HTERT RPE-1 (cell line): ENCODE measurements around the gene CCDC102B.

ENCODE experiments used
- in situ Hi-C: fragments of 300-500 bp; cut with MboI; formaldehyde crosslinking; loops from 4 replicates; pipeline ENCODE4 v1.14.3; 2020; ENCODE audit warnings: low sequenced_read_pairs

The CCDC102B gene

GRCh38 chr18:69064063-69064462 is 266.2 kb downstream of the CCDC102B start:
- in situ Hi-C loops: no loop called here

- in situ Hi-C loops: no loop called here
These were observed 269.2 kb downstream of the CCDC102B start for GRCh38 chr18:69067048-69067447.

DNA sequence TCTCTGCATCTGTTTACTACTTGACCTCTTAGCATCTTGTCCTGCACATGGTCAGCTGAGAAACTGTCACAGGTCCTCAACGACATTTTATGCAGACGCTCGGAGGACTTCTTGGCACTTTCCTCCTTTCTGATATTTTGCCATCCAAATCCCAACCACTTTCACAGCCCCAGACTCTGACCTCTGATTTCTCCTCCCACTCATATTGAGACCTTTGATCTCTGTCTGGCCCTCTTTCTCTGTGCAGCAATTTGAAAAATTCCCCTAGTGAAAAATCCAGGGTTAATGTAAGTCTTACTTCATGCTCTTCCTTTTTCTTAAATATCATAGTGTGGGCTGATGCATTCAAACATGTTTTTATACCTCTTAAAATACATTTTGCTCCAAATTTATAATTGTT is 273.8 kb downstream of the CCDC102B start:
- in situ Hi-C loops: no loop called here

- in situ Hi-C loops: no loop called here
These were observed 284.0 kb downstream of the CCDC102B start for GRCh38 chr18:69081846-69082245.

GRCh38 chr18:69082499-69082898 is 284.6 kb downstream of the CCDC102B start:
- in situ Hi-C loops: no loop called here

DNA sequence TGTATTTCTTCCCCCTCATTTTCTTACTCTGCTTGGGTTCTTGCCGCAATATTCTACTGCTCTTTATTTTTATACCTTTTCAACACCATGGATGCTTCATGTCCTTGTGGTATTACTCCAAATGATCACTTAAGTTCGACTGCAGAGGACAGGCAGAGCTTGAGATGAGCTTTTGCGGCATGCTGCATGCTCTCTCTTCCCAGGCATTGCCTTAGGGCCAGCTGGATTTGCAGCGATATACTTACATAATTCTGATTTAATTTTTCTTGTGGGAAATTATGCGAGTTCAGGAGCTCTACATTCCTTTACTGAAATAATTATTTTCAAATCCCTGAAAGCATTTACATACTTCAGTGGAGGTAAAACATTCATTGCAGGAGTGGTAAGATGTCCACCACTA is 288.1 kb downstream of the CCDC102B start:
- in situ Hi-C loops: no loop called here

DNA sequence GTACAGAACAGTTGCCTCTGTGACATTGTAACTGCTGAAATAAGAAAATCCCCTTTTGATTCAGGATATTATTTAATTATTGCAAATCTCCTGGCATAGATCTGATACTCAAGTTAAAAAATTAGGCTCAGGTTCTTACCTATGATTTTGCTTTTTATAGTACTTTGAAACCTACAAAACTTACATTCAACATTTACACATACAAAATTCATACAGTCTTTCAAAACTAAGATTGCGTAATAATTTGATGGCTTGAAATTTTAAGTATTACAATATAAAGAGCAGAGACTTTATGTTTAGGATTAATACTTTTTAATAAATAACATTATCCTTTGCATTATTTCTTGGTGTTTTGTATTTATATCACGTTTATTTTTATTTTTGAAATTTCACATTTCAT is 291.1 kb downstream of the CCDC102B start:
- in situ Hi-C loops: no loop called here

DNA sequence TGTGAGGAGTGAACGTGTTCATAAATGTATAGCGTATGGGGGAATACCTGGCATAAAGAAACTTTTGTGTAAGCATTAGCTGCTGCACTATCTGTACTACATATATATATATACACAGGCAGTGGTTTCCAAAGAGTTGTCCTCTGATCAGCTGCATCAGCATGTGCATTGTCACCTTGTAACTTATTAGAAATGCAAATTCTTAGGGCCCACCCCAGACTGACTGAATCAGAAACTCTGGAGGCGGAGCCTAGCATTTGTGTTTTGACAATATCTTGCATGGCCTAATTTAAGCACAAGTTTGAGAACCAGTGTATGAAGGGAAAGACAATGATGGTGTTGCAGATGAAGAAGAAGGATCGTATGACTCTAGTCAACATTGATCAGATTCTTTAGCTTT is 299.5 kb downstream of the CCDC102B start:
- in situ Hi-C loops: no loop called here

DNA sequence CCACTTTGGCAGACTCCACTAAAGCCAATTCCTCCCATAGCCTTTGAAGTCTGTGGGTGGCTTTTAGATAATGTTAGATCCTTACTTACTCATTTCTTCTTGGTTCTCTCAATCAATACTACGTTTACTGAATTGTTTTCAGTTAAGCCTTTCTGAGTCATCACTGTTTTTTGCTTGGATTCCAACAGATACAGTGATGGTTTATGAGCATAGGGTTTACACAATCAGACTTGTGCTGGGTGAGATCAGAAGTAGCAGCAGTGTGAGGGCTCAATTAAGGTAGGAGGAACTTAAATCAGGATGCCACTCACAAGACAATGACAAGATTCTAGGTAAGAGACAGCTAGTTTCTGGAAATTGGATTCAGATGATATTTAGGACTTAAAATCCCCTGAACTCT is 305.1 kb downstream of the CCDC102B start:
- in situ Hi-C loops: no loop called here
